Endothelial cell of umbilical vein (primary cell): ENCODE data around the gene TAF11L14. TPM values are rescaled to one million over a fixed set of nuclear protein-coding genes. Genes with fewer than 3 reads are reported as not detected.
"Not testable (repeated sequence)": the region's sequence is repeated elsewhere in the genome, so short reads cannot be mapped to it uniquely, and the experiment has no call there.

Experiments
- BruUV-seq: library from RNA; stranded (reverse); fragments of 400-500 nt; replicated peaks from 2 replicates; lab custom pipeline; 2021; lab: Mats Ljungman, UMichigan
- CTCF ChIA-PET: fragments of 300-600, 350-600 bp; sonication (Branson Sonifier 250); formaldehyde crosslinking; loops from one replicate; lab custom pipeline; 2021; ENCODE audit warnings: antibody characterized with exemption, inconsistent platforms; lab: Charles Lee
- POLR2A ChIA-PET: fragments of 300-600, 350-600 bp; sonication (Branson Sonifier 250); formaldehyde crosslinking; loops from one replicate; lab custom pipeline; 2021; ENCODE audit warnings: antibody characterized with exemption, inconsistent platforms; lab: Charles Lee
- DNase-seq: peaks from one replicate; pipeline ENCODE4 v3.0.0-alpha.2; 2011; ENCODE audit warnings: low read depth, low spot score
- FAIRE-seq: peaks from 2 replicates; lab custom pipeline; 2011; peaks lifted over from hg19 to GRCh38; lab: Jason Lieb, UNC
- H2AFZ ChIP-seq: 2 replicates; pipeline ENCODE4 v1.6.0; 2012; ENCODE audit warnings: low read depth, low read length, control low read depth, inconsistent platforms
- H3K27ac ChIP-seq: 2 replicates; pipeline ENCODE4 v1.5.1; 2011; ENCODE audit warnings: low read depth, mild to moderate bottlenecking, control low read depth, low read length, moderate library complexity; ENCODE audit not compliant: insufficient read depth
- H3K27me3 ChIP-seq, 2 experiments: 2 replicates each; pipeline versions ENCODE4 v1.6.0 to v1.6.1; 2011; ENCODE audit warnings: low read length in 2 of 2, mixed read lengths in 1 of 2; ENCODE audit not compliant: control insufficient read depth in 2 of 2, insufficient read depth in 2 of 2
- H3K36me3 ChIP-seq, 2 experiments: 2 replicates in 1 of 2; 3 replicates in 1 of 2; pipeline ENCODE4 v1.5.1; 2011; ENCODE audit warnings: low read length in 2 of 2, mild to moderate bottlenecking in 1 of 2, moderate library complexity in 1 of 2; ENCODE audit not compliant: control insufficient read depth in 2 of 2, insufficient read depth in 2 of 2; ENCODE audit errors: extremely low read depth in 1 of 2
- H3K4me1 ChIP-seq: 3 replicates; pipeline ENCODE4 v1.5.1; 2011; ENCODE audit warnings: mild to moderate bottlenecking, low read length; ENCODE audit not compliant: control insufficient read depth, insufficient read depth; ENCODE audit errors: extremely low read depth
- H3K4me2 ChIP-seq: 2 replicates; pipeline ENCODE4 v1.6.1; 2011; ENCODE audit warnings: low read length, control low read depth, mixed read lengths; ENCODE audit not compliant: insufficient read depth
- H3K4me3 ChIP-seq, 3 experiments: fragments of 200-600 bp in 1 of 3; sonication (generic), shearing (Covaris generic) in 1 of 3; replicated peaks in 1 of 3; 2 replicates each; pipeline ENCODE4 v1.5.1; 2011 to 2016; ENCODE audit warnings: control low read depth in 3 of 3, low read length in 3 of 3, mild to moderate bottlenecking in 2 of 3, inconsistent platforms in 1 of 3, low read depth in 1 of 3, moderate library complexity in 1 of 3; ENCODE audit not compliant: insufficient read depth in 1 of 3
- H3K79me2 ChIP-seq: 2 replicates; pipeline ENCODE4 v1.6.0; 2012; ENCODE audit warnings: low read length, inconsistent platforms; ENCODE audit not compliant: control insufficient read depth, insufficient read depth
- H3K9ac ChIP-seq: replicated peaks from 2 replicates; pipeline ENCODE3; 2011; ENCODE audit warnings: low read length, control low read depth; ENCODE audit not compliant: insufficient read depth; ENCODE audit errors: extremely low read depth
- H3K9me1 ChIP-seq: replicated peaks from 3 replicates; pipeline ENCODE4 v1.6.0; 2011; ENCODE audit warnings: mild to moderate bottlenecking, low read length; ENCODE audit not compliant: control insufficient read depth, insufficient read depth; ENCODE audit errors: extremely low read depth
- H3K9me3 ChIP-seq: replicated peaks from 2 replicates; pipeline ENCODE4 v1.5.1; 2012; ENCODE audit warnings: low read length, inconsistent platforms; ENCODE audit not compliant: control insufficient read depth, insufficient read depth
- H4K20me1 ChIP-seq: replicated peaks from 2 replicates; pipeline ENCODE3; 2011; ENCODE audit warnings: mild to moderate bottlenecking, low read length; ENCODE audit not compliant: control insufficient read depth, insufficient read depth; ENCODE audit errors: extremely low read depth
- dilution Hi-C: fragments of 300-500 bp; cut with MboI; formaldehyde crosslinking; loops from one replicate; pipeline ENCODE4 v1.15.0; 2019; ENCODE audit warnings: low sequenced_read_pairs; ENCODE audit not compliant: extremely low pct_ligation_motif_present
- intact Hi-C: fragments of 100-400 bp; cut with micrococcal nuclease; formaldehyde crosslinking; loops from one replicate; pipeline ENCODE4 v1.10.0; 2022
- polyA plus RNA-seq, 4 experiments: library from polyadenylated mRNA; depleted of rRNA in 3 of 4; stranded (reverse) in 3 of 4; unstranded in 1 of 4; fragments of >200 nt; gene quantifications; 2 replicates each; pipeline versions ENCODE4 v1.2.1 to v1.2.3, GENCODE V29; 2011 to 2012; ENCODE audit warnings: missing spikeins in 1 of 4
- total RNA-seq: library from RNA; stranded (reverse); gene quantifications from 2 replicates; pipeline ENCODE4 v1.2.3, GENCODE V29; 2021

The TAF11L14 gene
- total and polyA plus RNA-seq, 2 donors (not counting 3 experiments of a cell fraction or from before 2014, with no cell fraction given): not detected

DNA sequence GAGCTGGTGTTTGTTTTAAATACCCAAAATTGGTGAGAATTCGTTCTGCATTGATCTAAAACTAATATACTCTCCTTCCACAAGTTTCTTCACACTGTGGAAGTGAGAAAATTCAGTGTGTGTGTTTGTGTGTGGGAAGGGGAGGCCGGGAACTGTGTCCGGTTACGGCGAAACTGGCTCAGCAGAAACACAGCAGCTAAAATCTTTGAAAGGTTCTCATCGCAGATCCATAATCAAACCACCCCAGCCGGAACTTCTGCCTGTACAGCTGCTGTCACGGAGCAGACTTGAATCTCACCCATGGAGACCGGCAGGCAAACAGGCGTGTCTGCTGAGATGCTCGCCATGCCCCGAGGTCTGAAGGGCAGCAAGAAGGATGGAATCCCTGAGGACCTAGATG lies 2.5 kb upstream of the TAF11L14 start, which contains the start of gene TAF11L13:
TSS of gene TAF11L13 (plus strand) at position 301 of the 400 bp plus-strand sequence.
- H3K36me3 ChIP-seq, H3K79me2 ChIP-seq, intact Hi-C loops, H3K9me3 ChIP-seq, H3K27me3 ChIP-seq, BruUV-seq, H3K4me2 ChIP-seq, H3K9ac ChIP-seq, H3K9me1 ChIP-seq, H3K4me3 ChIP-seq, H4K20me1 ChIP-seq, H3K27ac ChIP-seq, H2AFZ ChIP-seq, DNase-seq, H3K4me1 ChIP-seq, POLR2A ChIA-PET, CTCF ChIA-PET, FAIRE-seq, dilution Hi-C loops: not testable (repeated sequence)

GRCh38 chr5:17649232-17649631 lies 15.0 kb downstream of the TAF11L14 start:
- BruUV-seq, dilution Hi-C loops, CTCF ChIA-PET: not testable (repeated sequence)

DNA sequence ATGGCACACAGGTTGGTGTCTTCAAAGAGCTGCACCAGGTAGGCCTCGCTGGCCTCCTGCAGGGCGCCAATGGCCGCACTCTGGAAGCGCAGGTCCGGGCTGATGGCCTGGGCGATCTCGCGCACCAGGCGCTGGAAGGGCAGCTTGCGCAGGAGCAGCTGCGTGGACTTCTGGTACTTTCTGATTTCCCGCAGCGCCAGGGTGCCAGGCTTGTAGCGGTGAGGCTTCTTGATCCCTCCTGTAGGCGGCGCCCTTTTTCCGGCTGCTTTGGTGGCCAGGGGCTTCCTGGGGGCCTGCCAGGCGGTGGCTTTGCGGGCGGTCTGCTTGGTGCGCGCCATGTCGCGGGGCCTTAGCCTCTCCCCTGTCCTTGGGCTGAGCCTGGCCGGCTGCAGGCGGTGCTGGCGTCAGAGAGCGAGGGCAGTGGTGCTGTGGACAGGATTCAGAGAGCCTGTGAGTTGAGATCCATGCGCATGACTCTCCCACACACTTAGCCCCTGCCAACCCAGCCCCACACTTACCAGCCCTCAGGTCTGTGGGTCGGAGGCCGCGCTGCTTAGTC lies 21.0 kb downstream of the TAF11L14 start:
- H3K9me1 ChIP-seq, H3K79me2 ChIP-seq, dilution Hi-C loops, H4K20me1 ChIP-seq, H3K4me1 ChIP-seq, H2AFZ ChIP-seq, CTCF ChIA-PET, FAIRE-seq, H3K27ac ChIP-seq, BruUV-seq, H3K4me3 ChIP-seq, H3K36me3 ChIP-seq, H3K9me3 ChIP-seq, H3K27me3 ChIP-seq, DNase-seq, H3K9ac ChIP-seq, H3K4me2 ChIP-seq, POLR2A ChIA-PET, intact Hi-C loops: not testable (repeated sequence)

More at GRCh38 chr5:17649232-17649631, 15.0 kb downstream of the TAF11L14 start:
- POLR2A ChIA-PET, H3K36me3 ChIP-seq, H4K20me1 ChIP-seq, H3K27me3 ChIP-seq, FAIRE-seq, DNase-seq, intact Hi-C loops, H2AFZ ChIP-seq, H3K9me1 ChIP-seq, H3K4me3 ChIP-seq, H3K79me2 ChIP-seq, H3K27ac ChIP-seq, H3K9ac ChIP-seq, H3K9me3 ChIP-seq, H3K4me1 ChIP-seq, H3K4me2 ChIP-seq: not testable (repeated sequence)
